Astrocyte of the cerebellum (primary cell): Measurements from ENCODE around the gene REXO2.
A peak's percentile ranks its signal among the peaks of the same experiment; 100 is the strongest.

Source experiments
- DNase-seq: peaks from one replicate; pipeline ENCODE4 v3.0.0-alpha.2; 2011; ENCODE audit warnings: low read depth
- H3K4me3 ChIP-seq: 2 replicates; pipeline ENCODE4 v1.5.1; 2011; ENCODE audit warnings: mild to moderate bottlenecking, low read depth, low read length, moderate library complexity
- CTCF ChIP-seq: IDR thresholded peaks from 2 replicates; pipeline ENCODE4 v1.5.1; 2012; ENCODE audit warnings: low read length, low read depth, moderate library complexity, mild to moderate bottlenecking; ENCODE audit errors: missing control alignments
- in situ Hi-C: cut with HindIII; loops from 2 replicates; pipeline ENCODE4 v1.10.0; 2017; ENCODE audit warnings: low sequenced_read_pairs

REXO2 gene

GRCh38 chr11:114440121-114440860, 1.0 kb downstream of the REXO2 start:
- peak overlapping the region; percentile 89 for H3K4me3 ChIP-seq
- no peak for DNase-seq
- TF ChIP-seq CTCF: no peak
- in situ Hi-C loops: no loop called here

GRCh38 chr11:114440971-114441763, 1.9 kb downstream of the REXO2 start:
- in situ Hi-C loops: no loop called here
- H3K4me3 ChIP-seq: peak overlapping the region; percentile 89
- TF ChIP-seq CTCF: no peak
- no peak for DNase-seq

- no peak for TF ChIP-seq CTCF
- H3K4me3 ChIP-seq: no peak overlapping the region
- DNase-seq: no peak
Observed at GRCh38 chr11:114441921-114442320, 2.7 kb downstream of the REXO2 start.

GRCh38 chr11:114442536-114442935, 3.3 kb downstream of the REXO2 start:
- DNase-seq: no peak
- no peak for TF ChIP-seq CTCF
- H3K4me3 ChIP-seq: no peak overlapping the region
- in situ Hi-C loops: no loop called here

More at GRCh38 chr11:114441921-114442320, 2.7 kb downstream of the REXO2 start:
- in situ Hi-C loops: no loop called here

GRCh38 chr11:114447444-114447843, 8.2 kb downstream of the REXO2 start:
- no peak for DNase-seq
- in situ Hi-C loops: no loop called here
- TF ChIP-seq CTCF: no peak
- H3K4me3 ChIP-seq: no peak overlapping the region

- DNase-seq: no peak
- in situ Hi-C loops: no loop called here
- TF ChIP-seq CTCF: no peak
- no peak overlapping the region for H3K4me3 ChIP-seq
Observed at GRCh38 chr11:114447892-114448291, 8.6 kb downstream of the REXO2 start.
